Aorta (tissue), 5 donors: ENCODE results near the gene FAM120AOS. TPM values are rescaled to one million over a fixed set of nuclear protein-coding genes. Genes with fewer than 3 reads are reported as not detected.

Source experiments
- ATAC-seq: fragments of 200-7000 bp; cut with Tn5 transposase; one replicate; pipeline ENCODE4 v1.9.1; 2022; ENCODE audit warnings: moderate library complexity; ENCODE audit not compliant: low FRiP score
- DNase-seq, 2 donors: peaks; one replicate each; pipeline ENCODE4 v3.0.0-alpha.2; 2020
- H3K27ac ChIP-seq, 2 donors: one replicate each; pipeline ENCODE4 v1.5.1; 2013; ENCODE audit warnings: low read length in 2 of 2, mild to moderate bottlenecking in 2 of 2, moderate library complexity in 2 of 2, control low read depth in 1 of 2, inconsistent platforms in 1 of 2, low read depth in 1 of 2
- H3K27me3 ChIP-seq, 2 donors: one replicate each; pipeline ENCODE4 v1.6.1; 2013; ENCODE audit warnings: control low read depth in 1 of 2, low read length in 1 of 2, mild to moderate bottlenecking in 1 of 2, moderate library complexity in 1 of 2; ENCODE audit not compliant: insufficient read depth in 2 of 2, control insufficient read depth in 1 of 2
- H3K36me3 ChIP-seq, 2 donors: one replicate each; pipeline ENCODE4 v1.6.1; 2013; ENCODE audit warnings: control low read depth in 1 of 2, low read length in 1 of 2, mild to moderate bottlenecking in 1 of 2; ENCODE audit not compliant: insufficient read depth in 2 of 2, control insufficient read depth in 1 of 2
- H3K4me1 ChIP-seq, 2 donors: one replicate each; pipeline ENCODE4 v1.6.1; 2013; ENCODE audit warnings: low read length in 2 of 2, control low read depth in 1 of 2, mild to moderate bottlenecking in 1 of 2, moderate library complexity in 1 of 2; ENCODE audit not compliant: insufficient read depth in 2 of 2, control insufficient read depth in 1 of 2
- H3K4me3 ChIP-seq, 2 donors: one replicate each; pipeline ENCODE4 v1.5.1; 2013; ENCODE audit warnings: low read length in 2 of 2, control low read depth in 1 of 2, mild to moderate bottlenecking in 1 of 2
- H3K9me3 ChIP-seq: one replicate; pipeline ENCODE4 v1.6.1; 2013; ENCODE audit warnings: mild to moderate bottlenecking, low read length; ENCODE audit not compliant: control insufficient read depth
- WGBS, 2 donors: extraction: QIAGEN DNeasy Blood & Tissue Kit; methylation state at CpG; one replicate each; pipeline ENCODE4 v1.1.7; 2013; 5-methylcytosine and 5-hydroxymethylcytosine counted together
- intact Hi-C, 2 donors: fragments of 100-400 bp; cut with DNase I; formaldehyde crosslinking; loops; one replicate each; pipeline versions ENCODE4 v1.14.2 to v1.15.0; 2022
- polyA plus RNA-seq, 2 donors: library from polyadenylated mRNA; stranded (reverse); fragments of 200-250 nt; gene quantifications; one replicate each; pipeline ENCODE4 v1.2.3, GENCODE V29; 2013
- total RNA-seq, 2 donors: library from RNA; stranded (reverse); fragmentation: NEBNext Ultra II Directional; extraction: Animal tissue kit (Norgen Biotek cat#: 25700); gene quantifications; one replicate each; pipeline ENCODE4 v1.2.1, GENCODE V29; 2021
- donor health status: healthy with polysubstance abuse.
- donor health status: Bipolar disorder and iron deficiency.
- donor health status: DM: no; HTN: no; CAD: no.
- donor health status: DM: no; HTN: no; CAD: no.
- donor health status: DM: yes; HTN: yes; CAD: no.

FAM120AOS gene
- total and polyA plus RNA-seq, 4 donors, result 38.3 to 57.2 (median 40.7) TPM

GRCh38 chr9:93486268-93486667, 32.9 kb upstream of the FAM120AOS start:
- no peaks in the 10 kb centered on the region for H3K36me3 ChIP-seq
- intact Hi-C loops, result no loop called here
- no peak overlapping the region for H3K27ac ChIP-seq
- H3K9me3 ChIP-seq, result no peaks in the 10 kb centered on the region
- H3K4me3 ChIP-seq, result no peak overlapping the region
- peaks cover 1 to 2% of the 10 kb centered on the region in 2 donors for H3K4me1 ChIP-seq
- no peaks in the 10 kb centered on the region for H3K27me3 ChIP-seq
- ATAC-seq (no peak), DNase-seq (no peak)
- 95 to 96% methylated on average over 1 of the region's 1 CpG for WGBS, 2 donors

DNA sequence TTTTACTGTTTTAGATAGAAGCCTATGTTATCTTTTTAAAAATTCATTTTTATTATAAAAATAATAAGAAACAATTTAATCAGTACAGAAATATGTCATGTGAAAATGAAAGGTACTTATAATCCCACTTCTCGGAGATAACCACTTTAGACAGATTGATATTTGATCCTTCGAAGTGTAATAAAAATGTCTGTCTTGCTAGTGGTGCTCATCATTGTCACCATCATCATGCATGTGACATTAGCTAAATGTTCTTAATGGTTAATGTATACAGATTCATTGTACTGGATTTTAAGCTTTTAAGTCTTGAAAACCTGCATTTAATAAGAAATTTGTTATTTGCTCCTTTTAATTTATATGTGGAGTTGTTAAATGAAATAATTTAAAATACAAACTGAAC, 30.1 kb upstream of the FAM120AOS start:
- peaks cover 0 to 1% of the 10 kb centered on the region in 2 donors for H3K4me1 ChIP-seq
- DNase-seq (no peak), ATAC-seq (no peak)
- no peaks in the 10 kb centered on the region for H3K27me3 ChIP-seq
- H3K27ac ChIP-seq, result no peak overlapping the region
- no peaks in the 10 kb centered on the region for H3K36me3 ChIP-seq
- H3K9me3 ChIP-seq, result no peaks in the 10 kb centered on the region
- intact Hi-C loops, result no loop called here
- 90 to 92% methylated on average over 2 of the region's 2 CpGs for WGBS, 2 donors
- H3K4me3 ChIP-seq, result no peak overlapping the region

DNA sequence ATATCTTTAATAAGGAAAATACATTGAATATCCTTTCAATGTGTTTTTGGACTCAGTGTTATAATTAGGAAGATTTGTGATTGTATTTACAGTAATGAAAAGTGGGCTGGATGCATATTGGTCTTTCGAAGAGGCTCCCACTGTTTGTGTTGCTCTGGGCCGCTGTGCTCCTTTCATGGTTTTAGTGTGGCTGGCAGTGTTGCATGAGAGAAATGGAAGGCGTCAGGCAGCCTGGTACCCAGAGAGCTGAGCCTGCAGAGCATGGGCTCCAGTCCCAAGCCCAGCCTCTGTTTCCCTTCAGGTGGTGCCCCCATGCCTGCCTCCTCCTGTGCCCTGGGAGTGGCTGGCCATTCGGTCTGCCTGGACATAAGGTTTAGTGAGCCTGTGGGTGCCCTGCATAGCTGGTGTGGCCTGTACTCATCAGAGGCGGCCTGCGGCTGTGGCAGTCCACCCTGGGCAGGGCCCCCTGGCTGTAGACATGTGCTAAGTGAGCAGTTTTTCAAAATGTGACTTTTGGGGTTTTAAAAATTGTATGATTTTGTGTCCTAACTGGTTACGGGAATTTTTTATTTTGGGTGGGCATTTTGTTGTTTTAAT, 27.4 kb upstream of the FAM120AOS start:
- no peaks in the 10 kb centered on the region for H3K36me3 ChIP-seq
- H3K27ac ChIP-seq, result no peak overlapping the region
- DNase-seq, result no peak
- no peaks in the 10 kb centered on the region for H3K9me3 ChIP-seq
- H3K4me1 ChIP-seq, result peaks cover 0 to 1% of the 10 kb centered on the region in 2 donors
- intact Hi-C loops, result no loop called here
- no peak overlapping the region for H3K4me3 ChIP-seq
- WGBS, 2 donors, result 82 to 84% methylated on average over 7 of the region's 7 CpGs
- no peaks in the 10 kb centered on the region for H3K27me3 ChIP-seq
- ATAC-seq, result no peak

DNA sequence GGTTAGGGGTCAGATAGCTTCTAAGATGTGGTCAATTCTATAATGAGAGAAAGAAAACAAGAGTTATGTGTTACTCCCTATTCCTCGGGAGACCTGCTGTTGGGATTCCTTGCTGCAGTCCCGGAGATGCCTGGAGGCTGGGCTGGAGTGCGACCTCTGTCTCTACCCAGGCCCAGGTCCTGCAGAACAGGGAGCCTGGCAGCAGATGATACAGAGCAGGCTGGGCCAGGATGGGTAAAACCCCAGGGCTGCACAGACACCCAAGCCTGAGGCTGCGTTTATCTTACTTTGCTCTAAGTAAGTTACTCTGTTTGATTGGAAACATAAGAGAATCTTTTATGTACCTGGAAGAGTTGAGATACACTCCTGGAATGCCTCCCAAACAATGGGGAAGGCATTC, 26.9 kb upstream of the FAM120AOS start:
- no peak for DNase-seq
- Histone ChIP-seq H3K4me3 (no peak overlapping the region), H3K9me3 (no peaks in the 10 kb centered on the region), H3K27ac (no peak overlapping the region), H3K4me1 (no peaks in the 10 kb centered on the region), H3K27me3 (no peaks in the 10 kb centered on the region), H3K36me3 (no peaks in the 10 kb centered on the region)
- intact Hi-C loops, result no loop called here
- WGBS, 2 donors, result 75 to 81% methylated on average over 4 of the region's 4 CpGs
- ATAC-seq, result no peak

DNA sequence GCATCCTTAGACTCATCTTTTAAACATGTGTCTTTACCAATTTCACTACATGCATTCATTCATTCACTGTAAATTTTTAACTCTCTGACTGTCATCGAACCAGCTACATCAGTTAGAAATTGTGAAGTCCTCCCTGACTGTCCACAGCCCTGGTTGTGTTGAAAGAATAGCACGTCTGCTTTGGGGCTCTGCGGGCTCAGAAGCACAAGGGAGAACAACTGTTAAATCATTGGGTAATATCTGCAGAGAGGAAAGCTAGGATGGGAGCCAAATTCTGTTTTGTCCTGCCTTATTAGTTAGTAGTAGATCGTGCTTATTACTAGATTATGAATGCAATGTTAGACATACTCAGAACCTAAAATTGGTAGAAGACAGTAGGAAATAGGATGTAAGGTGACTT, 26.3 kb upstream of the FAM120AOS start:
- Histone ChIP-seq H3K9me3 (no peaks in the 10 kb centered on the region), H3K4me3 (no peak overlapping the region), H3K27me3 (no peaks in the 10 kb centered on the region), H3K27ac (no peak overlapping the region), H3K36me3 (no peaks in the 10 kb centered on the region), H3K4me1 (no peaks in the 10 kb centered on the region)
- intact Hi-C loops, result no loop called here
- WGBS, 2 donors, result 84 to 85% methylated on average over 4 of the region's 4 CpGs
- no peak for ATAC-seq
- no peak for DNase-seq

- no peak overlapping the region for H3K4me3 ChIP-seq
- WGBS, 2 donors, result 90 to 94% methylated on average over 2 of the region's 2 CpGs
- H3K4me1 ChIP-seq, result no peaks in the 10 kb centered on the region
- intact Hi-C loops, result no loop called here
- no peak for ATAC-seq
- no peak overlapping the region for H3K27ac ChIP-seq
- H3K9me3 ChIP-seq, result no peaks in the 10 kb centered on the region
- no peaks in the 10 kb centered on the region for H3K36me3 ChIP-seq
- DNase-seq, result no peak
- no peaks in the 10 kb centered on the region for H3K27me3 ChIP-seq
Measured at GRCh38 chr9:93477397-93477796, 24.0 kb upstream of the FAM120AOS start.

DNA sequence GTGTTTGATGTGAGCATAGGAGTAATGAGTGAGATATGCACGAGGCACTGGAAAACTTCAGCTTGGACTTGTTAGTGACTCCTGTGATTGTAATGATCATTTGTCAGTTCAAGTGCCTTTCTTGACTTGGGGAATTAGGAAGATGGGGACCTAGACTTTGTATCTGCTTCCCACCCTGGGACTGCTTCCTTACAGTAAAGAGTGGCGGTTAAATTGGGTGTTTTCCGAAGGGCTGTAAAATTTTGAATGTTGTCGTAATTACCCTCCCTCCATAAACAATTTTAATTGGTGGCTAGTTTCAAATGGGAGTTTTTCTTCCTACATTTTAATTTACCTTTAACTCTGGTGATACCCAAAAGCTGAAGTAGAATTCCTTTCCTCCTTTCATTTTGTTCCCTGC, 23.5 kb upstream of the FAM120AOS start:
- peaks cover 0 to 1% of the 10 kb centered on the region in 2 donors for H3K4me1 ChIP-seq
- H3K27ac ChIP-seq, result no peak overlapping the region
- intact Hi-C loops, result no loop called here
- H3K36me3 ChIP-seq, result no peaks in the 10 kb centered on the region
- ATAC-seq (no peak), DNase-seq (no peak)
- 88 to 89% methylated on average over 4 of the region's 4 CpGs for WGBS, 2 donors
- H3K9me3 ChIP-seq, result no peaks in the 10 kb centered on the region
- no peak overlapping the region for H3K4me3 ChIP-seq
- no peaks in the 10 kb centered on the region for H3K27me3 ChIP-seq

GRCh38 chr9:93475856-93476255, 22.5 kb upstream of the FAM120AOS start:
- 79 to 81% methylated on average over 3 of the region's 3 CpGs for WGBS, 2 donors
- H3K9me3 ChIP-seq, result no peaks in the 10 kb centered on the region
- no peaks in the 10 kb centered on the region for H3K36me3 ChIP-seq
- no peak overlapping the region for H3K4me3 ChIP-seq
- DNase-seq (no peak), ATAC-seq (no peak)
- no peaks in the 10 kb centered on the region for H3K27me3 ChIP-seq
- peaks cover 0 to 1% of the 10 kb centered on the region in 2 donors for H3K4me1 ChIP-seq
- intact Hi-C loops, result no loop called here
- H3K27ac ChIP-seq, result no peak overlapping the region

- no peak overlapping the region for H3K27ac ChIP-seq
- no peaks in the 10 kb centered on the region for H3K9me3 ChIP-seq
- H3K4me1 ChIP-seq, result peaks cover 0 to 1% of the 10 kb centered on the region in 2 donors
- ATAC-seq (no peak), DNase-seq (no peak)
- H3K27me3 ChIP-seq, result no peaks in the 10 kb centered on the region
- intact Hi-C loops, result no loop called here
- H3K36me3 ChIP-seq, result no peaks in the 10 kb centered on the region
- H3K4me3 ChIP-seq, result no peak overlapping the region
- WGBS, 2 donors, result 98 to 99% methylated on average over 3 of the region's 3 CpGs
Measured at GRCh38 chr9:93475108-93475507, 21.7 kb upstream of the FAM120AOS start.
